Gastrocnemius medialis (tissue), 4 donors: ENCODE measurements around the gene UTS2. TPM values are rescaled to one million over a fixed set of nuclear protein-coding genes. Genes with fewer than 3 reads are reported as not detected.

Experiments
- ATAC-seq, 2 donors: fragments of 150-250 bp; one replicate each; pipeline ENCODE4 v1.9.1; 2016
- DNase-seq, 2 donors: peaks; one replicate each; pipeline ENCODE4 v3.0.0-alpha.2; 2019
- H3K27ac ChIP-seq, 4 donors: fragments of 200-600 bp; sonication (generic); 1 replicate in 1 of 4; 2 replicates in 3 of 4; pipeline ENCODE4 v1.5.1; 2016 to 2018; ENCODE audit warnings: mild to moderate bottlenecking in 2 of 4, moderate library complexity in 1 of 4
- H3K27me3 ChIP-seq, 3 donors: fragments of 200-600 bp; sonication (generic) in 2 of 3; 1 replicate in 1 of 3; 2 replicates in 2 of 3; pipeline versions ENCODE4 v1.5.1 to v1.6.0; 2016 to 2019; ENCODE audit warnings: mild to moderate bottlenecking in 1 of 3, moderate library complexity in 1 of 3
- H3K36me3 ChIP-seq, 2 donors: fragments of 200-600 bp; sonication (generic) in 1 of 2; one replicate each; pipeline ENCODE4 v1.5.1; 2017 to 2018
- H3K4me1 ChIP-seq, 2 donors: fragments of 200-600 bp; sonication (generic) in 1 of 2; one replicate each; pipeline ENCODE4 v1.5.1; 2016 to 2017; ENCODE audit warnings: mild to moderate bottlenecking in 2 of 2
- H3K4me3 ChIP-seq, 4 donors: fragments of 200-600 bp; sonication (generic) in 3 of 4; 1 replicate in 1 of 4; 2 replicates in 3 of 4; pipeline ENCODE4 v1.5.1; 2016 to 2019; ENCODE audit warnings: mild to moderate bottlenecking in 2 of 4
- H3K9me3 ChIP-seq, 3 donors: fragments of 200-600 bp; sonication (generic) in 2 of 3; 1 replicate in 1 of 3; 2 replicates in 2 of 3; pipeline ENCODE4 v1.5.1; 2016 to 2019
- POLR2A ChIP-seq, 2 donors: fragments of 450-650 bp; IDR thresholded peaks; one replicate each; pipeline ENCODE4 v1.6.1; 2017; ENCODE audit warnings: antibody characterized with exemption in 2 of 2, mild to moderate bottlenecking in 2 of 2, moderate library complexity in 2 of 2
- in situ Hi-C, 4 donors: fragments of 200-750 bp; cut with MboI; loops; one replicate each; pipeline versions ENCODE4 v1.15.0 to v1.8.0; 2017; ENCODE audit warnings: low sequenced_read_pairs in 4 of 4
- intact Hi-C: fragments of 100-400 bp; cut with DNase I; formaldehyde crosslinking; loops from one replicate; pipeline ENCODE4 v1.15.1; 2023; ENCODE audit warnings: low total_unique reads
- total RNA-seq, 4 donors: library from RNA; depleted of rRNA; stranded (reverse); fragments of >200 nt; gene quantifications; one replicate each; pipeline versions ENCODE4 v1.1.0 to v1.2.3, GENCODE V29; 2016
- TF ChIP-seq, protein P1 (sequence below), 5 experiments: fragments of 450-650 bp in 3 of 5; fragments of 200-600 bp in 2 of 5; sonication (generic) in 2 of 5; IDR thresholded peaks in 4 of 5; conservative IDR thresholded peaks in 1 of 5; 1 replicate in 4 of 5; 2 replicates in 1 of 5; pipeline ENCODE4 v1.5.1; 2016 to 2019; ENCODE audit warnings: antibody characterized with exemption in 5 of 5, mild to moderate bottlenecking in 3 of 5, moderate library complexity in 3 of 5

UTS2 gene
- total RNA-seq, 4 donors from 2014 or later = not detected

- no peaks in the 10 kb centered on the region for H3K4me1 ChIP-seq
- no peak overlapping the region for H3K27ac ChIP-seq
- in situ Hi-C loops = no loop called here
- no peaks in the 10 kb centered on the region for H3K9me3 ChIP-seq
- intact Hi-C loops = no loop called here
- no peak for DNase-seq
- H3K4me3 ChIP-seq = no peak overlapping the region
- no peaks in the 10 kb centered on the region for H3K27me3 ChIP-seq
- TF ChIP-seq, protein P1, sequence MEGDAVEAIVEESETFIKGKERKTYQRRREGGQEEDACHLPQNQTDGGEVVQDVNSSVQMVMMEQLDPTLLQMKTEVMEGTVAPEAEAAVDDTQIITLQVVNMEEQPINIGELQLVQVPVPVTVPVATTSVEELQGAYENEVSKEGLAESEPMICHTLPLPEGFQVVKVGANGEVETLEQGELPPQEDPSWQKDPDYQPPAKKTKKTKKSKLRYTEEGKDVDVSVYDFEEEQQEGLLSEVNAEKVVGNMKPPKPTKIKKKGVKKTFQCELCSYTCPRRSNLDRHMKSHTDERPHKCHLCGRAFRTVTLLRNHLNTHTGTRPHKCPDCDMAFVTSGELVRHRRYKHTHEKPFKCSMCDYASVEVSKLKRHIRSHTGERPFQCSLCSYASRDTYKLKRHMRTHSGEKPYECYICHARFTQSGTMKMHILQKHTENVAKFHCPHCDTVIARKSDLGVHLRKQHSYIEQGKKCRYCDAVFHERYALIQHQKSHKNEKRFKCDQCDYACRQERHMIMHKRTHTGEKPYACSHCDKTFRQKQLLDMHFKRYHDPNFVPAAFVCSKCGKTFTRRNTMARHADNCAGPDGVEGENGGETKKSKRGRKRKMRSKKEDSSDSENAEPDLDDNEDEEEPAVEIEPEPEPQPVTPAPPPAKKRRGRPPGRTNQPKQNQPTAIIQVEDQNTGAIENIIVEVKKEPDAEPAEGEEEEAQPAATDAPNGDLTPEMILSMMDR (IDR thresholded peaks at IDR 0.05 in 4 of 5, conservative IDR thresholded peaks at IDR 0.05 in 1 of 5) = no peak
- TF ChIP-seq POLR2A (IDR thresholded peaks at IDR 0.05) = no peak
- ATAC-seq = no peak
- H3K36me3 ChIP-seq = no peaks in the 10 kb centered on the region
Measured at GRCh38 chr1:7868070-7868780, 15.4 kb upstream of the UTS2 start.

GRCh38 chr1:7865978-7866377 lies 13.1 kb upstream of the UTS2 start:
- intact Hi-C loops (no loop called here), in situ Hi-C loops (no loop called here)
- Histone ChIP-seq H3K4me3 (no peak overlapping the region), H3K27me3 (no peaks in the 10 kb centered on the region), H3K4me1 (no peaks in the 10 kb centered on the region), H3K9me3 (no peaks in the 10 kb centered on the region), H3K36me3 (no peaks in the 10 kb centered on the region), H3K27ac (no peak overlapping the region)
- DNase-seq (no peak), ATAC-seq (no peak)
- TF ChIP-seq, protein P1 (IDR thresholded peaks at IDR 0.05 in 4 of 5, conservative IDR thresholded peaks at IDR 0.05 in 1 of 5) = no peak
- no peak for TF ChIP-seq POLR2A (IDR thresholded peaks at IDR 0.05)

- DNase-seq (no peak), ATAC-seq (no peak)
- intact Hi-C loops (no loop called here), in situ Hi-C loops (no loop called here)
- Histone ChIP-seq H3K27ac (no peak overlapping the region), H3K4me1 (no peaks in the 10 kb centered on the region), H3K27me3 (no peaks in the 10 kb centered on the region), H3K9me3 (no peaks in the 10 kb centered on the region), H3K36me3 (no peaks in the 10 kb centered on the region), H3K4me3 (no peak overlapping the region)
- TF ChIP-seq POLR2A (IDR thresholded peaks at IDR 0.05) = no peak
- TF ChIP-seq, protein P1 (IDR thresholded peaks at IDR 0.05 in 4 of 5, conservative IDR thresholded peaks at IDR 0.05 in 1 of 5) = no peak
Measured at GRCh38 chr1:7863756-7864328, 11.0 kb upstream of the UTS2 start.

DNA sequence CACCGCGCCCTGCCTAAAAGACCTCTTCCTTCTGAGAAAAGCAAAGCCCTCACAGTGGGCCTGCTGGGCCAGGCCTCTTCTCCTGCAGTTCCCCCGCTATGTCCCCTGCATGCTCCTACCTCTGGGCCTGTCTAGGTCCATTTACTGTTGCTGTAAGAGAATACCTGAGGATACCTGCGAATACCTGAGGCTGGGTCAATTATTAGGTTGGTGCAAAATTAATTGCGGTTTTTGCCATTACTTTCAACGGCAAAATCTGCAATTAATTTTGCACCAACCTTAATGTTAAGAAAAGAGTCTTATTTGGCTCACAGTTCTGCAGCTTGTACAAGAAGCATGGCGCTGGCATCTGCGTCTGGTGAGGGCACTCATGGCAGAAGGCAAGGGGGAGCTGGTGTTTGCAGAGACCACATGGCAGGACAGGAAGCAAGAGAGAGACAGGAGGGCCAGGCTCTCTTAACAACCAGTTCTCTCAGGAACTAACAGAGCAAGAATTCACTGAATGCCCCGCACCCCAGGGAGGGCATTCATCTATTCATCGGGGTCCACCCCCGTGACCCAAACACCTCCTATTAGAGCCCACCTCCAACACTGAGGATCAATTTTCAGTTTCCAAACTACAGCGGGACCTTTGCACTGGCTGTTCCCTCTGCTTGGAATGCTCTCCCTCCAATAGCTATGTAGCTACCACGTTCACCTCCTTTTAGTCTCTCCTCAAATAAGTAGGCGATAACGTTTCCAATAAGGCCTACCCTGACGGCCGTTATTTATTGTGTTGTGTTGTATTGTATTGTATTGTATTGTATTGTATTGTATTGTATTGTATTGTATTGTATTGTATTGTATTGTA lies 9.6 kb upstream of the UTS2 start:
- ATAC-seq (no peak), DNase-seq (no peak)
- Histone ChIP-seq H3K36me3 (no peaks in the 10 kb centered on the region), H3K4me1 (no peaks in the 10 kb centered on the region), H3K9me3 (no peaks in the 10 kb centered on the region), H3K27ac (no peak overlapping the region), H3K27me3 (no peaks in the 10 kb centered on the region), H3K4me3 (no peak overlapping the region)
- no peak for TF ChIP-seq POLR2A (IDR thresholded peaks at IDR 0.05)
- TF ChIP-seq, protein P1 (IDR thresholded peaks at IDR 0.05 in 4 of 5, conservative IDR thresholded peaks at IDR 0.05 in 1 of 5) = no peak
- intact Hi-C loops (no loop called here), in situ Hi-C loops (no loop called here)
